ENCODE measurements around the gene FOXE3.

FOXE3 gene

GRCh38 chr1:47435506-47436303, 19.6 kb downstream of the FOXE3 start:
- no peak for DNase-seq (ENCODE audit: low read depth)

DNA sequence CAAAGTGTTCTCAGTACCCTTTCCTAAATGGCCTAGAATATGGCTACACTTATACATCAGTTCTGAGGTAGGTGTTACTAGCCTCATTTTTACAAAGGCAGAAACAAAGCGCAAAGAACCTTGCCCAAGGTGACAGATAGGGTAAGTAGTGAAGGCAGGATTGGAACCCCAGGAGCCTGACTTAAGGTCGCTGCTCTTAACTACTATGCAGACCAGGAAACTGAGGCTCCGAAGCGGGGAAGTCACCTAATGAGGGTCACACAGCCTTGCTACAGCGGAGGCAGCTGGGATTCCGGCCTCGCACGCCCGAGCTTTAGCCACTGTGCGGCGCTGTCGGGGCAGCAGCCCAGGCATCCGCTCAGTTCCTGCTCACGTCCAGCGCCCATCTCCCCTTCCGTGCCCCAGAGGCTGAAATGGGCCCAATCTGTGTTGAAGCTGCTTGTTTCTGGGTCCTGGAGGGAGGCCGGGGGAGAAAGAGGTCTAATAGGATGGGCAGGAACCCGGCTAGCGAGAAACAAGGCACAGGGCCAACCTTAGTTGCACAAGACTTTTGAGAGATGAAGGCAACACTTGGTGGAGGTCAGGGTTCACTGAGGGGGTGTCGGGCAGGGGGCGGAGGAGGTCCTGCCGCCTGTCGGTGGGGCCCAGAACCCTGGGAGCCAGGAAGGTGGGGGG, 20.4 kb downstream of the FOXE3 start:
- DNase-seq (ENCODE audit: low read depth): peak; percentile 64

DNA sequence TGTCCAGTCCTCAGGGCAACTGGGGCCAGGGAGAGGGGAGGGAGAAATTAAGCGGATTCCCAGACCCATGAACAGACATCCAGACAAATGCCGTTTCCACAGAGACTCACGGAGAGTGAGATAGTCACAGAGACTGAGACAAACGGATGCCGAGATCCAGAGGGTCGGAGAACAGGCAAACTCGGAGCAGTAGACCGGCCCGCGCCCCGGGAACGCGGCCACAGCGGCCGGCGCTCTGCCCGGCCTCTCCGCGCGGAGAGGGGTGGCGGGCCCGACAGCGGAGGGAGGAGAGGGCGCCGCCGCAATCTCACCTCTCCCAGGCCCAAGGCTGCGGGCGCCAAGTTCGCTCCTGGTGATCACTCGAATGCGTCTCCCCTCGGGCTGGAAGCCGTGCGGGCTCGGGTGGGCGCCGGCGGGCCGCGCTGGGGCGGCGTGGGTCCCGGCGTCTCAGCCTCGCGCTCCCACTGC, 20.9 kb downstream of the FOXE3 start:
- DNase-seq (ENCODE audit: low read depth): no peak

GRCh38 chr1:47437447-47438164, 21.5 kb downstream of the FOXE3 start, which contains the start of gene FOXD2:
Gene FOXD2 (plus strand): TSS chr1:47438044. CDS start chr1:47438136, 92 bp downstream.
- peak; percentile 80 for DNase-seq (ENCODE audit: low read depth)

GRCh38 chr1:47438165-47439016, 22.3 kb downstream of the FOXE3 start:
- DNase-seq (ENCODE audit: low read depth): no peak

- DNase-seq (ENCODE audit: low read depth): no peak
These were observed 23.1 kb downstream of the FOXE3 start for GRCh38 chr1:47439017-47439818.

- DNase-seq (ENCODE audit: low read depth): no peak
These were observed 23.9 kb downstream of the FOXE3 start for GRCh38 chr1:47439819-47440598.

DNA sequence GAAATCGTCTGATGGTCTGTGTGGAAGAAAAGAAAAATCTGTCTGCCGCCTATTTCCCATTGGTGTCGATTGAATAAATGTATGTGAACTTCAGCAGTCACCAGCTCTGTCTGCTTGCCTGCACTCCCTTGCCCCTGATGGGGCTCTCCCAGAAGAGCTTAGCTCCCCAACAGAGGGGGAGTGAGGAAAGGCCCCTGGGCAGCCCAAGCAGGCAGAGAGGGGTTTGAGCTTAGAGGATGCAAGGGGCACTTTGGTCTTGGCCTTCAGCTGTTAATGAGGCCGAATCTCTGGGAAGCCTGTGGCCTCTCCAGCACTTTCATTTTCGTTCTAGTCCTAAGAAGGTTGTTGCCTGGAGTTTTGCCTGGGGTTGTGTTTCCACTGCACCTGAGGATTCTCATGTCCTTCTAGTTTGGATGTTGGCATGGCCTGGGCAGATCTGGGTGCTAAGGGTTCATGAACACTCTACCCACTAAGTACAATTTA, 24.6 kb downstream of the FOXE3 start:
- DNase-seq (ENCODE audit: low read depth): no peak

DNA sequence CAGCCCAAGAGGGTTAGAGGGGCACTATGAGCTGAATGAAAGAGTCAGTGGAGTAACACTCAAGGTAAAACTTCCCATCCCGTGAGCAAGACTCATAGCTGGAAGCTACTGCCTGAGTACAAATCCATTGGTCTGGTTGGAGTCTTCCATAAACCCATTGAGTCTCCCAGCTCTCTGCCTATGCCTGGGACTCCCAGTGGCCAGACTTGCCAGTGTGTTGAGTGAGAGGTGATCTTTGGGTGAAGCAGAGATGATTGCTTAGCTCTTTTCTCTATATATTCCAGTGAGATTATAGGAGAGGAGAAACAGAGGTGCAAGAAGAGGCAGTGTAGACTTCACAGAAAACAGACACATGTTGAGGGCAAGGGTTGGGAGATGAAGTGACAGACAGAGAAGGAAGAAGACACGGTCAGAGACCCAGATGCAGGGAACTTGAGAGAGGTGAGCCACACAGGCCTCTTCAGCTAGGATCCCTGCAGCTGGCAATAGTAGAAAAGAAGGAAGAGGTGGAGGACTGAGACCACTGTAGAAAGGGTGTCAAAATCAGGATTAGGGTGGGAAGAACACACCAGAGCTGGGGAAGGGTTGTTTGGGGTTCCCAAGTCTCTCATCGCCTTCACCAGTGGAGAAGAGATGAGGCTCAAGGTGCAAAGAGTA, 25.5 kb downstream of the FOXE3 start:
- no peak for DNase-seq (ENCODE audit: low read depth)

DNA sequence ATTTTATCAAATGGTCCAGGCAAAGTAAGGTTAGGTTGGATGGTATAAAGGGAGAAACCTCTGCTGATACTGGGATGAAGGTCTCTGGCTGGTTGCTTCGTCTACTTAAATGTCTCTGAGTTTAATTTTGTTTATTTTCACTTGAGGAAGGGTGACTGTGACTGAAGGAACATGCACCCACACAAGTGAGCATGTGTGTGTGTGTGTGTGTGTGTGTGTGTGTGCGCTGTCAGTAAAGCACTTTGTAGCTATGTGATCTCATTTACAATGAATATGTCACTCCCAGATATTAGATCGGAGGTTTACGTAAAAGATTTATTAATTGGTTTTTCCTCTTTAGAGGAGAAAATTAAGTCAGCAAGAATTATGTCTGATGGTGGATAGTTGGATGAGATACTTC, 26.1 kb downstream of the FOXE3 start:
- no peak for DNase-seq (ENCODE audit: low read depth)

DNA sequence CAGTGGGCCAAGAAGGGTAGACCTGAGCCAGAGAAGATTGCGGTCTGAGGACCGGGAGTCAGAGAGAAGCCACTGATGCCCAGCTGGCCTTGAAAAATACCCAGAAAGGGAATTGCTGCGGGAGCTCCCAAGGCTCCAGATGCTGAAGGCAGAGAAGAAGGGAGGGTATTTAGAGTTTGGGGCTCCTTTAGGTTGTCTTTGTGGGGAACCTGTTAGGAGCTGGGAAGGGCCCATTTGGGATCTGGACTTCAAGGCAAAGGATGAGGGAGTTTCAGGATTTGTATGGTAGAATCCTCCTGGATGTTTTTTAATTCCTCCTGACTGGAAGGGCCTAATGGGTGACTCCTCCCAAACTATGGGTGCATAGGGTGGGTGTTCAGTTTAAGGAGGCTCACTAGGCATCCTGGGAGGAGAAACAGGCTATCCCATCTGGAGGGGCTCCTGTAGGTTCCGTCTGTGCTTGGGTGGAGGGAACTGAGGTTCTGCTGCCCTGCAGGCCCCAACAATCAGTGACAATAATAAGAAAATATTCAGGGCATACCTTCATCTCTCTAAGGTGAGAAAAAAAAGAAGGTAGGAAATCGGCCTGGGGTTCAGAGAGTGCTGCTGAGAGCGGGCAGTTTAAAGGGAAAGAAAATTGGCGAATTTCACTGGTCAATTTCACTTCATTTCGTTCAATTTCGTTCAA, 26.9 kb downstream of the FOXE3 start:
- no peak for DNase-seq (ENCODE audit: low read depth)

- DNase-seq (ENCODE audit: low read depth): no peak
These were observed 27.6 kb downstream of the FOXE3 start for GRCh38 chr1:47443530-47444296.

GRCh38 chr1:47444297-47444561, 28.1 kb downstream of the FOXE3 start:
- no peak for DNase-seq (ENCODE audit: low read depth)

DNA sequence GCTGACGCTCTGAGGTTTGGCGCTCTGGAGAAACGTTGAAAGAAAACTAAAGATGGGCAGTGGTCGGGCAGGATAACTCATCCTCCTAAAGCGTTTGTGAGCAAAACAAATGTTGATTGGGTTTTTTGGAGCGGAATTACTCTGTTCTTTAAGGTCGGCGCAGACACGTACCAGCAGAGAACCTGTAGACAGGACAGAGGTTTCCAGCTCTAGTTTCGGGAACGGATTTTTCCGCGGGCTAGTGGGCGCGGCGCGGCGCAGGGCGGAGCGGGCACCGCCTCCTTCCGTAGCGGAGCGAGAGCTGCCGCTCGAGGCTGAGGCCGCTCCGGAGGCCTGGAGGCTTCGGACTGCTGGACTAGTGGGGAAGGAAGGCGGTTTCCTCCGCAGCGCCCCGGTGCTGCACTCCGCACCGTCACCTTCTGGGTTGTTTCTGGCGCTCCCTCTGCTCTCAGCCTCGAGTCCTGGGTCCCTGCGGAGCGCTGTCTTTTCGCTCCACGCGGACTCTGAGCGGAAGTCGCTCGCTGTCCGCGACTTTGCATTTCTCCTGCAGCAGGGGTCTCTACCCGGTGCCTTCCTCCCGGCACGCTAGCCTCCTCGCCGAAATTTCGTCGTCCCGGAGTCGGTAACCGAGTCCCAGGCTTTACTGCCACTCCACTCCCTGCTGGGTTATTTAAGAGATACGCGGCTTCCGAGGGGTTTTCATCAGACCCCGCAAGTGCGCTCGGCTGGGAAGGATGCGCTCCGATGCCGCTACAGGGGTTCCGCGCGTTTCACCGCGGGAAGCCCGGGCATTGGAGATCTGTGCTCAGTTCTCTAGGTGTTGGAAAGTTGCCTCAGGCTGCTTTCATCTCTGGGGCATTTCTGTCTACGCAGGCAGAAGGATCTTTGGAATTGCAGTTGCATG, 28.7 kb downstream of the FOXE3 start:
- DNase-seq (ENCODE audit: low read depth): no peak

DNA sequence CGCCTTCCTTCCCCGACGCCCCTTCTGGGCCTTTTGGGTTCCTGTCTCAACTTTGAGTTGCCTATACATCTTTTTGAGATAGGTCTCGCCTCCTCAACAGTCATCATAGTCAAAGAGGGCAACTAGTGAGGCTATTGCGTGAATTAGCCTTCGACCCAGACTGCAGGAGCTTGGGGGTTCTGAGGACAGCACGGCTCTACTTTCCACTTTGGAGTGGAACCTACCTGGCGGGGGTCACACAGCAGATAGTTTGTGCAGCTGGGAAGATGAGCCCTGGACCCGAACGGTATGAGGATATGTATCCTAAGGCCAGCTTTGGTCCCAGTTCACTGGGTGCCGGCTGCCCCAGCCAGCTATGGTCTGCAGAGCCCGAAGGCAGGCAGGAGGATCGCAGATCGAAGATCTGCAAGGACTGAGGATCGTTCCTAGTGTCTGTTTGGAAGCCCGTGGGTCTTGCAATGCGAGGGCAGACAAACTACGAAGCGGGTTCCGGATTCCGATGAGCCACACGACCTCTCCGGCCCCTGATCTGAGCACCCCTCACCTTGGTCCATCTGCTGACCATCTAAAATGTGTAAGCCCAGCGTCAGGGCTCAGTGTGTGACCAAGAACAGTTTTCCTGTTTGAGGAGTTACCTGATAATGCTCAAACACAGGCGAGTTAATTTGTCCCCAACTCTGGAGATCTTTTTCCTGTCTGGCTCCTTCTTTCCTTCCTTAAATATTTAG, 29.9 kb downstream of the FOXE3 start:
- no peak for DNase-seq (ENCODE audit: low read depth)

DNA sequence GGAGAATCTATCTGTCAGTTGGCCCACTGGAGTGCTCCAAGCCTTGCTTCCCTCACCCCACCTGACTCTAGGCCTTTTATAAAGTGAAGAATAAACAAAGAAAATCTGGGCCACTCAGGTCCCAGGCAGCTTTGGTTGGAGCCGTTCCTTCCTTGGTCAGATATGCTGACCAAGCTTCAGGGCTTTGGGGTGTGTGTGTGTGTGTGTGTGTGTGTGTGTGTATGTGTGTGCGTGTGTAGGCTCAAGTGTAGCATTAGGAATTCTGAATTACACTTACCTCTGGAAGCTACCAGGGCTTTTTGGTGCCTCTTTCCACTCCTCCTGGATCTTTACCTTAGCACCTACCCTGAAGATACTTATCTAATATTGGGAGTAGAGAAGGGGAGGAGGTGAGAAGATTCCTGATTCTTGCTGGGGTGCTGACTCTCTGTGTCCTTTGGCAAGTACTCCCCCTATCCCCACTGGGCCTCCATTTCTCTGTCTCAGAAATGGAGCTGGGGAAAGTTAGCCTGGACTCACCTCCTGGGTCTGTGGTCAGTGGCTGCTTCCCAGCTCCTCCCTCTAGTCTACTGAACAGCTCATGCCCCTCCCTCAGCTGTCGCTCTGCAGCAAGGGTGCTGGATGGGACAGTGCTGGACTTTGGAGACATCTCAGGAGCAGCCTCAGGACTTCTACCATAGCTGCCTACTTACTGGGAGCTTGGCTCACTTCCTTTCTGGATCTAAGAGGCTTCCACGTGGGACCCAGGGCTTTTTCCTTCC, 32.6 kb downstream of the FOXE3 start:
- no peak for DNase-seq (ENCODE audit: low read depth)
